Cardiac muscle cell (in vitro differentiated cells and primary cell): ENCODE measurements around the gene PEX14. TPM values are rescaled to one million over a fixed set of nuclear protein-coding genes. Genes with fewer than 3 reads are reported as not detected.

ENCODE experiments used
- DNase-seq, 2 donors: peaks; one replicate each; pipeline versions ENCODE4 v3.0.0 to v3.0.0-alpha.2; 2010 to 2017; ENCODE audit warnings: low read depth in 1 of 2, low spot score in 1 of 2
- H3K27ac ChIP-seq: fragments of 200-600 bp; sonication (generic); 2 replicates; pipeline ENCODE4 v1.5.1; 2016
- H3K27me3 ChIP-seq: fragments of 200-600 bp; sonication (generic); 2 replicates; pipeline ENCODE4 v1.6.0; 2016; ENCODE audit warnings: control low read depth
- H3K36me3 ChIP-seq: fragments of 200-600 bp; sonication (generic); 2 replicates; pipeline ENCODE4 v1.5.1; 2016; ENCODE audit warnings: control low read depth
- H3K4me1 ChIP-seq: fragments of 200-600 bp; sonication (generic); 2 replicates; pipeline ENCODE4 v1.8.1; 2017; ENCODE audit warnings: low read depth, mild to moderate bottlenecking, mixed run types
- H3K4me3 ChIP-seq: fragments of 200-600 bp; sonication (generic); 2 replicates; pipeline ENCODE4 v1.5.1; 2016; ENCODE audit warnings: mild to moderate bottlenecking
- H3K9me3 ChIP-seq: fragments of 200-600 bp; sonication (generic); 2 replicates; pipeline ENCODE4 v1.5.1; 2017; ENCODE audit warnings: low read depth, mild to moderate bottlenecking, control low read depth
- polyA plus RNA-seq: library from polyadenylated mRNA; unstranded; fragments of >200 nt; fragmentation: Nextera tagmentation; extraction: Ambion mirVana; gene quantifications from 2 replicates; pipeline ENCODE4 v1.2.1, GENCODE V29; 2016
- total RNA-seq: library from RNA; depleted of rRNA; stranded (reverse); fragments of >200 nt; gene quantifications from 2 replicates; pipeline ENCODE4 v1.2.3, GENCODE V29; 2016
- TF ChIP-seq, protein P1 (sequence below): IDR thresholded peaks from 2 replicates; pipeline ENCODE4 v1.5.1; 2012; ENCODE audit warnings: low read depth, mild to moderate bottlenecking, low read length

PEX14 gene
- total and polyA plus RNA-seq, 2 experiments from 2014 or later: 25.0 to 32.1 TPM

GRCh38 chr1:10544239-10544638, 69.5 kb downstream of the PEX14 start:
- no peak for DNase-seq
- peaks cover 21% of the 10 kb centered on the region for H3K4me1 ChIP-seq
- no peaks in the 10 kb centered on the region for H3K27me3 ChIP-seq

DNA sequence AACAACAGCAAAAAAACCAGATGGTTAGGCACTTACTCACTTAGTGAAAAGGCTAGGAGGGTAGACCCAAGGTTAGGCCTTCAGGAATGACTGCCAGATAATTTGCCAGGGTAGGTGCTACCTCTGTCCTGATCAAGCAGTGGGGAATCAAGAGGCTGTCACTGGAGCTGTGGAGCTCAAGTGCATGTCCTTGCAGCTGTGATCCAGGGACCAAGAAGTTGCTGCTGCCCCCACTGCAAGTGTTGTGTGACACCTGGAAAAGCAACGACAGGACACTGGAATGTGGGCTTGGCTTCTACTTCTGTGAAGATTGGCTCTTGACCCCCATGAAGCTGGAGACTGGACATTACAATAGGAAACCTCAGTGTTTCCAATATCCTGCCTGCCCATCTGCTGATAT, 72.1 kb downstream of the PEX14 start:
- H3K9me3 ChIP-seq: no peaks in the 10 kb centered on the region
- H3K27me3 ChIP-seq: no peaks in the 10 kb centered on the region
- no peak overlapping the region for H3K4me3 ChIP-seq
- H3K27ac ChIP-seq: no peak overlapping the region
- peak in 1 of 2 donors; percentile 32 for DNase-seq
- H3K4me1 ChIP-seq: no peaks in the 10 kb centered on the region
- TF ChIP-seq, protein P1, sequence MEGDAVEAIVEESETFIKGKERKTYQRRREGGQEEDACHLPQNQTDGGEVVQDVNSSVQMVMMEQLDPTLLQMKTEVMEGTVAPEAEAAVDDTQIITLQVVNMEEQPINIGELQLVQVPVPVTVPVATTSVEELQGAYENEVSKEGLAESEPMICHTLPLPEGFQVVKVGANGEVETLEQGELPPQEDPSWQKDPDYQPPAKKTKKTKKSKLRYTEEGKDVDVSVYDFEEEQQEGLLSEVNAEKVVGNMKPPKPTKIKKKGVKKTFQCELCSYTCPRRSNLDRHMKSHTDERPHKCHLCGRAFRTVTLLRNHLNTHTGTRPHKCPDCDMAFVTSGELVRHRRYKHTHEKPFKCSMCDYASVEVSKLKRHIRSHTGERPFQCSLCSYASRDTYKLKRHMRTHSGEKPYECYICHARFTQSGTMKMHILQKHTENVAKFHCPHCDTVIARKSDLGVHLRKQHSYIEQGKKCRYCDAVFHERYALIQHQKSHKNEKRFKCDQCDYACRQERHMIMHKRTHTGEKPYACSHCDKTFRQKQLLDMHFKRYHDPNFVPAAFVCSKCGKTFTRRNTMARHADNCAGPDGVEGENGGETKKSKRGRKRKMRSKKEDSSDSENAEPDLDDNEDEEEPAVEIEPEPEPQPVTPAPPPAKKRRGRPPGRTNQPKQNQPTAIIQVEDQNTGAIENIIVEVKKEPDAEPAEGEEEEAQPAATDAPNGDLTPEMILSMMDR: no peak
- no peaks in the 10 kb centered on the region for H3K36me3 ChIP-seq

More at GRCh38 chr1:10544239-10544638, 69.5 kb downstream of the PEX14 start:
- no peaks in the 10 kb centered on the region for H3K9me3 ChIP-seq
- no peak overlapping the region for H3K4me3 ChIP-seq
- no peak overlapping the region for H3K27ac ChIP-seq
- H3K36me3 ChIP-seq: no peaks in the 10 kb centered on the region
- TF ChIP-seq, protein P1: no peak

DNA sequence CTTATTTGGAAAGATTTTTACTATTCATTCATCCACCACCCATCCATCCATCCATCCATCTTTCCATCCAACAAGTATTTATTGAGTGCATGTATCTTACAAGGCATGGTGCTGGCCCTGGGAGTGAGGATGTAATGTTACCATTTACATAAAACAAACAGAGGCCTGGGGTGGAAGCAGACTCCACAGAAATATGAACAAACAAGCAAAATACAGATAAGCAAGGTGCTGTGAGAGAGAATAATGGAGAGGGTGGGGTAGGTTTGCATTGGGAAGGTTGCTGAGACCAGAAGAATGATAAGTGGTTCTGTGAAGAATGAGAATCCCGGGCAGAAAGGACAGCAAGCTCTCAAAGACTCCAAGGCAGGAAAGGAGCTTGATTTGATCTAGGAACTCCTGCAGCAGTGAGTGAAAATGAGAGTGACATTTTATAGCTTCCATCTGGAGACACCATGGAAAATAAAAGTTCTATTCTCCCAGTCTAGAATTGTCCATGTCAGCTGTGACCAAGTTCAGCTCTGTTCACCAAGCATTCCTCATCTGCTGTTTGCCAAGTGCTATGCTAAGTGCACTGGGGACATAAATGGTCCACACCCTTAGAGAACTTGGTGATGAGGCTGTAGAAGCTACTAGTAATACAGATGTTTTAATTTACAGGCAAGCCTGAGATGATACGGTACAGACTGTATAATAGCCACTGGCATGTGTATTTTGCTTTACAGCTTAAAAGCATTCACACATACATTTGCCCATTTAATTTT, 75.3 kb downstream of the PEX14 start:
- no peaks in the 10 kb centered on the region for H3K27me3 ChIP-seq
- H3K27ac ChIP-seq: no peak overlapping the region
- no peak overlapping the region for H3K4me3 ChIP-seq
- H3K36me3 ChIP-seq: no peaks in the 10 kb centered on the region
- no peak for DNase-seq
- TF ChIP-seq, protein P1: no peak
- peaks cover 8% of the 10 kb centered on the region for H3K4me1 ChIP-seq
- no peaks in the 10 kb centered on the region for H3K9me3 ChIP-seq

- Histone ChIP-seq H3K9me3 (no peaks in the 10 kb centered on the region), H3K27ac (no peak overlapping the region), H3K4me3 (no peak overlapping the region), H3K36me3 (no peaks in the 10 kb centered on the region), H3K27me3 (no peaks in the 10 kb centered on the region), H3K4me1 (peaks cover 14% of the 10 kb centered on the region)
- TF ChIP-seq, protein P1: no peak
- DNase-seq: no peak
Measured at GRCh38 chr1:10553118-10553517, 78.4 kb downstream of the PEX14 start.

DNA sequence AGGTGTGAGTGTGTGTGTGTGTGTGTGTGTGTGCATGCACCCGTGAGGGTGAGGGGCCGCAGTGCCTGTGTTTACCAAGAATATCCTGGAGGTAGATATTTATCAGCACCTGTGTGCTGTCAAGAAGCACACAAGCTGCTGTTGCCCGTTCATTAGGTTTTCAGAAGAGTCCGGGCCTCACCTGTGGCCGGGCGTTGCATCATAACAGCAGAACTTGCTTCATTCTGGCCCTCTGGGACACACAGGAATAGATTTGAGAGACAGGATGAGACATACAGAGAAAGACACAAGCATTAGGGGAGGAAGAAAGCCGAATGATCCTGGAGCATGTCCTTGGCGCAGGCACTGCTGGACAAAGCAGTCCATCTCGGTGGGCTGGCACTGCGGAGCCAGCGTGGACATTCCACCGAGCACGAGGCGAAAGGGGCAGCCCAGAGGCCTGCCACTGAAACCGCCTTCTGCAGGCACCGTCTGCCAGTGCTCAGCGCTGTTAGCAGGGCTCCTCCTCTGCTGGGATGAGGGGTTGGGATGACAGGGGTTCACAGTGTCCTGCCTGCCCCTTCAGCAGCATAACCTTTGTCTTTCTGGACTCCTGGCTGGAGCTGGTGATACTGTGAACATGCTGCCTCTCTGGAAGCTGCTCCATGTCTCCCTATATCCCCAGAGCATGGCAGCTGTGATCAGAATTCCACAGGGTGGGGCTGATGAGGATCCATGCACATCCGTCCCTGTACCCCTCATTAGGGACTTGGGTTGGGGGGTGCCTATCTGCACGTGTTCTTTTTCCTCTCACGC, 81.1 kb downstream of the PEX14 start:
- Histone ChIP-seq H3K27me3 (no peaks in the 10 kb centered on the region), H3K36me3 (no peaks in the 10 kb centered on the region), H3K4me1 (peaks cover 14% of the 10 kb centered on the region), H3K4me3 (no peak overlapping the region), H3K27ac (peak overlapping the region; percentile 69), H3K9me3 (no peaks in the 10 kb centered on the region)
- TF ChIP-seq, protein P1: no peak
- DNase-seq: peak in 1 of 2 donors; percentile 24
